ENCODE measurements around the gene SPRR2F. TPM values are rescaled to one million over a fixed set of nuclear protein-coding genes. Genes with fewer than 3 reads are reported as not detected.

The SPRR2F gene
- total RNA-seq, 2 experiments from 2014 or later, result not detected

DNA sequence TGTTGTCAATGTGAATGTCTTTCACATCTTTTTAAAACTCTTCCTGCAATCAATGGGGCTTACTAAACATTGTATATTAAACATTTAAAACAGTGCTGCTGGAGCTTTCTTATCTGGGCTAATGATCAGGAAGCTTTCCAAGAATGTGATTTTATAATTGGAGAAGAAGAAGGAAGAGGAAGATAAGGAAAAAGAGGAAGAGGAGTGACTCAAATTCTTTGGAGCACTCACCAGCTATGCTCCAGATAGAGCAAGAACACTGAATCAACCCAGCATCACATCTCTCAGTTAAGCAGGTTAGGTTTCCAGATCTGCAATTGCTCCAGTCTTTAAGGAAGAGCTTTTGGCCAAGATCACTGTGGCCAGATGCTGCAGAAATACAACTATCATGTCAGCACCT, 17.6 kb downstream of the SPRR2F start:
- no peaks in the 10 kb centered on the region for H4K20me1 ChIP-seq (ENCODE audit: insufficient read depth, low read length)
- intact Hi-C loops (cut with micrococcal nuclease; ENCODE audit: unreplicated experiment), result no loop called here
- no peak overlapping the region for H3K27ac ChIP-seq (ENCODE audit: low read depth, low read length, poor library complexity, severe bottlenecking)
- H3K36me3 ChIP-seq (ENCODE audit: insufficient read depth, low read length), result no peaks in the 10 kb centered on the region
- no peaks in the 10 kb centered on the region for H3K4me1 ChIP-seq (ENCODE audit: insufficient read depth, low read length, poor library complexity, severe bottlenecking)
- no TSS peak for BruUV-seq (replicated peaks)
- no peaks in the 10 kb centered on the region for H3K9me3 ChIP-seq (ENCODE audit: low read length)
- H3K9me2 ChIP-seq (ENCODE audit: insufficient read depth, low read length), result no peaks in the 10 kb centered on the region
- TF ChIP-seq, protein P1, sequence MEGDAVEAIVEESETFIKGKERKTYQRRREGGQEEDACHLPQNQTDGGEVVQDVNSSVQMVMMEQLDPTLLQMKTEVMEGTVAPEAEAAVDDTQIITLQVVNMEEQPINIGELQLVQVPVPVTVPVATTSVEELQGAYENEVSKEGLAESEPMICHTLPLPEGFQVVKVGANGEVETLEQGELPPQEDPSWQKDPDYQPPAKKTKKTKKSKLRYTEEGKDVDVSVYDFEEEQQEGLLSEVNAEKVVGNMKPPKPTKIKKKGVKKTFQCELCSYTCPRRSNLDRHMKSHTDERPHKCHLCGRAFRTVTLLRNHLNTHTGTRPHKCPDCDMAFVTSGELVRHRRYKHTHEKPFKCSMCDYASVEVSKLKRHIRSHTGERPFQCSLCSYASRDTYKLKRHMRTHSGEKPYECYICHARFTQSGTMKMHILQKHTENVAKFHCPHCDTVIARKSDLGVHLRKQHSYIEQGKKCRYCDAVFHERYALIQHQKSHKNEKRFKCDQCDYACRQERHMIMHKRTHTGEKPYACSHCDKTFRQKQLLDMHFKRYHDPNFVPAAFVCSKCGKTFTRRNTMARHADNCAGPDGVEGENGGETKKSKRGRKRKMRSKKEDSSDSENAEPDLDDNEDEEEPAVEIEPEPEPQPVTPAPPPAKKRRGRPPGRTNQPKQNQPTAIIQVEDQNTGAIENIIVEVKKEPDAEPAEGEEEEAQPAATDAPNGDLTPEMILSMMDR (conservative IDR thresholded peaks at IDR 0.05; ENCODE audit: low read length), result no peak
- TF ChIP-seq EZH2phosphoT487 (IDR thresholded peaks at IDR 0.05; ENCODE audit: borderline replicate concordance, low read depth, low read length), result no peak
- POLR2A ChIA-PET, result interaction anchor here (0.6 kb wide), 1 partner anchor 101 kb away, joined by 3 read pairs; no protein-coding TSS in a partner anchor
- H3K79me2 ChIP-seq (ENCODE audit: insufficient read depth, low read depth, low read length), result no peaks in the 10 kb centered on the region
- DNase-seq (ENCODE audit: low spot score), result no peak
- CTCF ChIA-PET (ENCODE audit: unreplicated experiment), result no interaction called here
- H2AFZ ChIP-seq (ENCODE audit: low read length), result no peak overlapping the region
- no peak overlapping the region for H3K4me2 ChIP-seq (ENCODE audit: low read length)
- no peak overlapping the region for H3K4me3 ChIP-seq (ENCODE audit: low read depth, low read length, poor library complexity, severe bottlenecking)

- no peak for DNase-seq (ENCODE audit: low spot score)
- Histone ChIP-seq H3K4me1 (ENCODE audit: insufficient read depth, low read length, poor library complexity, severe bottlenecking) (no peaks in the 10 kb centered on the region), H2AFZ (ENCODE audit: low read length) (no peak within 1 kb of the TSS), H3K4me2 (ENCODE audit: low read length) (no peak within 1 kb of the TSS), H3K9me2 (ENCODE audit: insufficient read depth, low read length) (no peaks in the 10 kb centered on the region), H3K9me3 (ENCODE audit: low read length) (no peaks in the 10 kb centered on the region), H4K20me1 (ENCODE audit: insufficient read depth, low read length) (no peaks in the 10 kb centered on the region), H3K4me3 (ENCODE audit: low read depth, low read length, poor library complexity, severe bottlenecking) (no peak within 1 kb of the TSS), H3K27ac (ENCODE audit: low read depth, low read length, poor library complexity, severe bottlenecking) (no peak within 1 kb of the TSS), H3K79me2 (ENCODE audit: insufficient read depth, low read depth, low read length) (no peaks in the 10 kb centered on the region), H3K36me3 (ENCODE audit: insufficient read depth, low read length) (no peaks in the 10 kb centered on the region)
- CTCF ChIA-PET (ENCODE audit: unreplicated experiment), result no interaction called here
- BruUV-seq (replicated peaks), result no TSS peak
- intact Hi-C loops (cut with micrococcal nuclease; ENCODE audit: unreplicated experiment), result no loop called here
- TF ChIP-seq, protein P1 (conservative IDR thresholded peaks at IDR 0.05; ENCODE audit: low read length), result no peak
- no peak for TF ChIP-seq EZH2phosphoT487 (IDR thresholded peaks at IDR 0.05; ENCODE audit: borderline replicate concordance, low read depth, low read length)
- POLR2A ChIA-PET, result no interaction called here
Observed at GRCh38 chr1:153094426-153094825, 18.9 kb downstream of the SPRR2F start, which contains the start of gene SPRR2E. Gene SPRR2E (minus strand): TSS chr1:153094526. CDS start chr1:153093751, 775 bp downstream.

- Histone ChIP-seq H3K79me2 (ENCODE audit: insufficient read depth, low read depth, low read length) (no peaks in the 10 kb centered on the region), H3K4me3 (ENCODE audit: low read depth, low read length, poor library complexity, severe bottlenecking) (no peak overlapping the region), H3K9me3 (ENCODE audit: low read length) (no peaks in the 10 kb centered on the region), H3K4me1 (ENCODE audit: insufficient read depth, low read length, poor library complexity, severe bottlenecking) (no peaks in the 10 kb centered on the region), H3K27ac (ENCODE audit: low read depth, low read length, poor library complexity, severe bottlenecking) (no peak overlapping the region), H2AFZ (ENCODE audit: low read length) (no peak overlapping the region), H3K36me3 (ENCODE audit: insufficient read depth, low read length) (no peaks in the 10 kb centered on the region), H3K9me2 (ENCODE audit: insufficient read depth, low read length) (no peaks in the 10 kb centered on the region), H4K20me1 (ENCODE audit: insufficient read depth, low read length) (no peaks in the 10 kb centered on the region), H3K4me2 (ENCODE audit: low read length) (no peak overlapping the region)
- no TSS peak for BruUV-seq (replicated peaks)
- ChIA-PET CTCF (ENCODE audit: unreplicated experiment) (no interaction called here), POLR2A (interaction anchor here (0.7 kb wide), 1 partner anchor 65 kb away, joined by 3 read pairs; no protein-coding TSS in a partner anchor)
- intact Hi-C loops (cut with micrococcal nuclease; ENCODE audit: unreplicated experiment), result no loop called here
- no peak for TF ChIP-seq EZH2phosphoT487 (IDR thresholded peaks at IDR 0.05; ENCODE audit: borderline replicate concordance, low read depth, low read length)
- TF ChIP-seq, protein P1 (conservative IDR thresholded peaks at IDR 0.05; ENCODE audit: low read length), result no peak
- no peak for DNase-seq (ENCODE audit: low spot score)
Observed at GRCh38 chr1:153087652-153088051, 25.7 kb downstream of the SPRR2F start.

All from OCI-LY7 (cell line).